Measurements from ENCODE around the gene PCBD1.
"Not testable (repeated sequence)": the region's sequence is repeated elsewhere in the genome, so short reads cannot be mapped to it uniquely, and the experiment has no call there.

Gene PCBD1

DNA sequence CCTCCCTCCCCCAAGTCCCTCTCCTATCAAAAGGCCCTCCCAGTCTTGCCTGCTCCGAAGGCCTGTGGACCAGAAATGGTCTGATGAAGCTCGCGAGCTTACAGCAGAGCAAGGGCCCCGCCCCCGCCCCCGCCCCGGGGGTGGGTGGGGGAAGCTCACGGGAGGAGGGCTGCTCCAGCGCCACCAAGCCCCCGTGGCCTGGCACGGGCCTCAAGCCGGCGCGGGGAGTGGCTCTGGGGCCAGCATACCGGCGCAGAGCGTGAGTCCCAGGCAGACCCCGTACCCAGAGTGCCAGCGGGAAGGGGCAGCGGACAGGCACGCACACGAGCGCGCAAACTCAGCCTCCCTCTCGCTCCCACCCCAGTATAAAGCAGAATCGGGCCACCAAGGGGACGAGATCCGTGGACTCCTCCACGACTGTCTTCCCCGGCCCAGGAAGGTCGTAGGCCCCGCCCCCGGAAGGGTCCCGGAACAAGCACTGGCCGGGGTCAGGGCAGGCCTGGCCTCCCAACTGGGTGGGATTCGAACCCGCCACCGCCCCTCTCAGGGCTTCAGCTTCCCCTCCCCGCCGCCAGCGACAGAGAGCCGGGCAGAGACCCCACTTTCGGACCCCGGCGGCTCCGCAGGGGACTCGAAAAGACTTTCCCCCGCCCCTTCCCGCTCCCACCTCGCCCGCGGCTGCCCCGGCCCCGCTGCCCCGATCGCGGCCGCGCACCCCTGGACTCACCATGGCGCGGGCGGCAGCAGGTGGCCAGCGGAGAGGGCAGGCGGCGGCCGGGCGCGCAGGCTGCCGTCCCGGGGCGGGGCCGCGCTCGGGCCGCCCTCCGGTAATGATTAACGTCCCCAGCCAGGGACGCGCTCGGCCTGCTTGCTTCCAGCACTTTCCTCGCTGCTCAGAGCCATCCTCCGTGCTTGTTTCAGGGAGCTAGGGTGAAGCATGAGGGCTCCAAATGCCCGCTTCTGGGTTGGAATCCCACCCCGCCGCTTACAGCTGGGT, at the start of gene PCBD1:
Gene PCBD1, minus strand, starts transcription at position 762 of the 997 bp plus-strand sequence. Its CDS starts 32 bp downstream, at position 730.
- DNase-seq (ENCODE audit: low spot score) = peak; percentile 86

DNA sequence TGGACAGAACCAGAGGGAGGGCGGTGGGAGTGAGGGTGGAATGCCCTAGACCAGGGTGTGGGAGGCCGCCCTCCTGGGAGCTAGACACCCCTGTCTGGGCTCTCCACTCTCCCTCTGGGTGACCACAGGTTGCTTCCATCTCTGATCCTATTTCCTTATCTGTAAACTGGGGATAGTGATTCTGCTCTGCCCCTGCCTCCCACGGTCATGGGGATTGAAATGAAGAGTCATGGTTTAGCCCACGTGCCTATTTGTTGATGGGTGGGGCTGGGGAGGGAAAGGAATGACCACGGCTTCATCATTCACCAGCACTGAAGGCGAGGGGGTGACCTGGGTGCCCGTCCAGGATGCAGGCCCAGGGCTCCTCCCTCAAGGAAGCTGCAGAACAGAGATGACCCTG, 49.3 kb upstream of the PCBD1 start:
- DNase-seq (ENCODE audit: low spot score) = no peak

DNA sequence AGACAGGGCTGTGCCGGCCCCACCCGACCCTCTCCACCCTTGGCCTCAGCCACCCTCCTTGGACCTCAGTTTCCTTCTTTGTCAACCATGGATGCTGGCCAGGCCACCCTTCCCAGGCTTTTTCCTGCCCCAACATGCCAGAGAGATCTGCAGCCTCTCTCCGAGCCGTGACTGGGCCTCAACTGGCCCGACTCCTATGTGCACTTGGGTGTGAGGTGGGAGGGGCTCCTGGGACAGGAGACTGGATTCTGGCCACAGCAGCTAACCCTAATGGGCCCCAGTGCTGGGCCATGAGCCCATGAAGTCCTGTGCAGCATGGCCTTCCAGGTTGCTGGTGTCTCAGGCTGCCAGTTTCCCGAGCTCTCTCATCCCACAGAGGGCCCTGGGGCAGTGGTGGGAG, 47.7 kb upstream of the PCBD1 start:
- no peak for DNase-seq (ENCODE audit: low spot score)

DNA sequence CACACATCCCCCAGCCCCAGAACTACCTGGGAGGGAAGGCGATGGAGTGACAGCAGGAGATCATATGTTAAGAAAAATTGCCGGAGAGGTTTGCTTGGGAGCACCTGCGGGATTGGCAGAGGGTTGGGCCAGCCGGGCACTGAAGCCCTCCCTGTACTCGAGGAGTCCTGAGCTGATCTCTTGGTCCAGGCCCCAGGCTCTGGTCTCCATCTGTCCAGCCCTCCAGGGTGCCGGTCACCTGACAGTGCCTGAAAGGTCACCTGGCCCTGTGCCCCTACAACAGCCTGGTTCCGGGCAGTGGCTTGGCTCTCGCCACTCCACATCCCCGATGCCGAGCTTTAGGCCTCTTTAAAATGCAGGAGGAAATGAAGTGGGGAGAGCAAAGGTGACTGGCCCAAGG, 47.3 kb upstream of the PCBD1 start:
- no peak for DNase-seq (ENCODE audit: low spot score)

DNA sequence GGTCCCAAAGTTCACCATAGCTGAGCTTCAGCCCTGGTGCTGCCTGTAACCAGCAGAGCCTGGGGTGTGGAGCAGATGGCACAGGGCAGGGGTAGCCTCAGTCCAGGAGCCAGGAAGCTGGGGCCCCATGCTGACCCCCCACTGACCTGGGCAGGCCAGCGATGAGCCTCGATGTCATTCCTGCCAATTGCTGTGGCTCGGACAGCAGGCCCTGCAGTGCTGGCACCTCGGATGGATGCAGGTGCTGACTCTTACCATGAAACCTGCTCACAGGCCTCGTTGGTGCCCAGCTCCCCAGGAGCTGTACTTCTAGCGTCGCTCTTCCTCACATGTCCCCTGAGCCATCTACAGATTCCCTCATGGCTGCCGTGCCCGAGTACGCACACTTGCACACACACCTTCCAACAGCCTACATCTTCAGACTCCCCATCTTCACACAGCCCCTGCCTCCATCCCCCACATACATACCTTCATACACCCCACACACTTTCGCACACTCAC, 46.8 kb upstream of the PCBD1 start:
- no peak for DNase-seq (ENCODE audit: low spot score)

DNA sequence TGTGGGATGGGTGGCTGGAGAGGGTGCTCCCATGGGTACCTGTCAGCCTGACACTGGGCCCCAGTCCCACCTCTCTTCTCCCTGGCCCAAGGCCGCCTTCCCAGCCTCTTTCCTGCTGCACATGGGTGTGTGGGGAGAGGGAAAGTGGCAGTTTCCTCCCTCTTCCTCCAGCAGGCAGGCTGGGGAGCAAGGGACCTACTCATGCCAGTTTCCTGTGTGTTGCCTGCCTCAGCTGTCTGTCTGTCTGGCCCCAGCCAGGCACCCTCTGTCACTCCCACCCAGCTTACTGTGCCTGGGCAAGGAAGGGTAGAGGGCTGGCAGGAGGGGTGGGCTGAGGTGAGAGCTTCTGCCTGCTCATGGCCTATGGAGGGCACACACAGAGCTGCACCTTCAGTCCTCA, 46.3 kb upstream of the PCBD1 start:
- DNase-seq (ENCODE audit: low spot score) = no peak

DNA sequence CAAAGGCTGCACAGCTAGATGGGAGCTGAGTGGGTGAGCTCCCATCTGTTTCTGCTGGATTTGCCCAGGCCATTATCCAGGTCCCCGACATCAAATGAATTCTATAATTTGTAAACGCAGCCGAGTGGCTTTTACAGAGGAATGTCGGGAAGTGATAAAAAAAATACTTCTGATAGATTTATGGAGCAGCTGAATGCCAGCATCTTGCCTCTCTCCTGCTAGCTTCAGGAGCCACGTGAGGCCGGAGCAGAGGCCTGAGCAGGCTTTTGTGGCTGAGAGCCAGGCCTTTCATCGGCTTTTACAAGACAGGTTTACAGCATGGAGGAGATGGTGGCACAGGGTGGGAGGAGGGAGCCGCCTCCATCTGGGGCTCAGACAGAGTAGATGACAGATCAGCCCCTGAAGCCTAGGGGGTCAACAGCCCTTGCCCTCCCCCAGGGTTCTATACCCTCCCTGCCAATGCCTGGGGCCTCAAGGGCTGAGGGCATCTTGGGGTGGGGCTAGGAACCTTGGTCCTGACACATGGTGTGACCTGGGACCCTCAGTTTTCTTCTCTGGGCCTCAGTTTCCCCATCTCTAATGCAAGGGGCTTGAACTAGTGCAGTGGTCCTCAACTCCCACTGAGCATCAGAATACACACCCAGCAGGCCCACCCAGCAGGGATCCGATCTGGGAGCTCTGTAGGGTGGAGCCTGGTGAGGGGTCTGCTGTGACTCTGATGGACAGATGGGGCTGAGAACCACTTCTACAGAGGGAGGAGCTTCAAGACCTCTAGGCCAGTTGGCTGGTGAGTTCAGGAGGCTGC, 44.2 kb upstream of the PCBD1 start:
- no peak for DNase-seq (ENCODE audit: low spot score)

DNA sequence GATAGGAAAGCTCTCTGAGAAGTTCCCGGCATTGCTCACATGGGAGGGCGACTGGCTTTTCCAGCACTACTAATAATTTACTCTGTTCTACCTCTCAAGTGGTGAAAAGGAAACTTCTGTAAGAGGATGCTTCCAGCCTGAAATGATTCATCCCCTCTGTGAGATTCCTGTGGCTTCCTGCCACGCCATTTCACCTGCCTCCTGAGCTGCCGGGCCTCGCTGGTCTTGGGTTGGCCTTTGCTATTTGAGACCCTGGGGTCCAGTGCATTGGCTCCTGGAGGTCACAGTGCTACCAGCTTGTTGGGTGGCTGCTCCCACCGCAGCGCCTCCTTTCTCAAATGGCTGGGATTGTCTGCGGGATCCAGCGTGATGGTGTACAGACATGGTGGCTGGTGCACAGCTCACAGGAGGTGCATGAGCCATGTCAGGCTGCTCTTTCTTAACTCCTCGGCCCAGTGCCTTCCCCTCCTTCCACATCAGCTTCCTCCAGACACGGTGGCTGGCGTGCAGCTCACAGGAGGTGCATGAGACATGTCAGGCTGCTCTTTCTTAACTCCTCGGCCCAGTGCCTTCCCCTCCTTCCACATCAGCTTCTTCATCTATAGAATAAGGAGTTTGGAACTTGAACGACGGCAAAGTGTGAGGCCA, 42.9 kb upstream of the PCBD1 start:
- DNase-seq (ENCODE audit: low spot score) = no peak

DNA sequence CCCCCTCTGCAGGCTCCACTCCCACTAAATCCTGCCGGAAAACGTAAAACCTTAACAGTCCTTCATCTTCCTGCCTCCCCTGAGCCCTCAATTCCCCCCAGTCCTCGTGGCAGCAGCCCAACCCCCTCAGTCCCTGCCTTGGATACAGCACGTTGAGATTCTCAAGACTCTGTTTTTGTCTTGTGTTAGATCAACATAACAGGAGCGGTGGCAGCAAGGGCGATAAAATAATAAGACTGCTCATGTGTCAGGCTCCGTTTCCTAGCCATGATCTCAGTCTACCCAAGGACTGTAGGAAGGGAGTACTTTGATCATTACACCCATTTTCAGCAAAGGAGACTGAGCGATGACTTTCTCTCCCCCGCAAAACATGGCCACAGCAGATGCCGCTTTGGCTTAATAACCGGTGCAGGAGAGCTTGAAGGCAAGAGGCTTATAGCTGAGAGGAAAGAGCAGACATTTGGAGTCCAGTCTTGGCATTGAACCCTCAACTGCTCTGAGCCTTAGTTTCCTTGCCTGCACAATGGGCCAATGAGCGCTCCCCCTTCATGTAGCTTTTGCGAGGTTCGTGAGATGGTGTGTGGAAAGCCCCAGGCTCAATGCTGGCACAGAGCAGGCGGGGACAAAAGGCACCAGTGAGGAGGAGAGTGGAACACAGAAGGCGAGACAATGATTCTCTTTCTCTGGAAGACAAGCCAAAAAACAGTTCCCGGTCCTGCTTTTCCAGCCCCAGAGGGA, 42.1 kb upstream of the PCBD1 start:
- DNase-seq (ENCODE audit: low spot score) = no peak

DNA sequence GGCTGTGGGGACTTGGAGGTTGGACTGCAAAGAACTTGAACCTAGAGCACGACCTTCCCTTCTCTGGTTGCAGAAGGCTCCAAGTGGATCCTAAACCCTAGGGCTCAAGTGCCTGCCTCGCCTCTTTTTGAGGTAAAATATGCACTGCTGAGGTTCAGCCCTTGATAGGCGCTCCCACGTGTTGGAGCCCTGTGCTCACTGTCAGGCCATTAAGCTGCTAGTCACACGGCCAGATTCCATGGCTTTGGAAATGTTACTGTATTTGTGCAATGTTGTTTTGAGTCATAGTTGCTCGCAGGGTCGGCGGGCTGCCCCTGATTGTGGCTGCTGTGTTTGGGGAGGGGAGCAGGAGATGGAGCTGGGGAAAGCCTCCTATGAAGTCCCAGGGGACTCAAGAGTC, 39.8 kb upstream of the PCBD1 start:
- no peak for DNase-seq (ENCODE audit: low spot score)

DNA sequence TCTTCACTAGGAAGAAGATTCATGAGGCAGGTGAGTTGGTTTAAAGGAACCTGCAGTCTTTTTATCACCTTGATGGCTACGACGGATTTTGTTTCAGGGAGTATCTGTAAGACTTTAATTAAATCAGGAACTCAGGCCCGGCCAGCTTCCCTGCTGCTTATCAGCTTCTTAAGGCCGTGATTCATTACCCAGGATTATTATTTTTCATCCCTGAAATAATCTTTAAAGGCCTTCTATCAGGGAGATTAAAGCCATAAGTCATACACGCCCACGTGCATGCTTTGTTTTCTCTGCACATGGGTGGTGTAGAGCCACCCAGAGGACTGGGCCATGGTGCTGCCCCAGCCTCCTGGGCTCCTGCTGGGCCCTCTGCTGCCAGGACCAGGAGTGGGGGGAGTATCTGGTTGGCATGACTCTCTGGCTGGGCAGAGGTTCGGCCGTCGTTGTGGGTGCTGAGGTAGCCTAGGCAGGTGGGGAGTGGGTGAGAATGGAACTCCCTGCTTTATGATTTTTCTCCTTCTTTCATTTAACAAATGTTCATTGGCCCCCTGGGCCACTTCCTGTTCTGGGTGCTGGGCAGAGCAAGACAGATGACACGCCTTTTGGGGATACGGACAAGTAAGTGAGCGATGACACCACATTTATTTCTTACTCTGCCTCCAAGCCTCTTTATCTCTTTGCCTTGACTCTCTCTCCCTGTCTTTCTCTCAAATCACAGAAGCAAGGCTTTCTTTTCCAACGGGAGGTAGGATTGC, 39.0 kb upstream of the PCBD1 start:
- no peak for DNase-seq (ENCODE audit: low spot score)

DNA sequence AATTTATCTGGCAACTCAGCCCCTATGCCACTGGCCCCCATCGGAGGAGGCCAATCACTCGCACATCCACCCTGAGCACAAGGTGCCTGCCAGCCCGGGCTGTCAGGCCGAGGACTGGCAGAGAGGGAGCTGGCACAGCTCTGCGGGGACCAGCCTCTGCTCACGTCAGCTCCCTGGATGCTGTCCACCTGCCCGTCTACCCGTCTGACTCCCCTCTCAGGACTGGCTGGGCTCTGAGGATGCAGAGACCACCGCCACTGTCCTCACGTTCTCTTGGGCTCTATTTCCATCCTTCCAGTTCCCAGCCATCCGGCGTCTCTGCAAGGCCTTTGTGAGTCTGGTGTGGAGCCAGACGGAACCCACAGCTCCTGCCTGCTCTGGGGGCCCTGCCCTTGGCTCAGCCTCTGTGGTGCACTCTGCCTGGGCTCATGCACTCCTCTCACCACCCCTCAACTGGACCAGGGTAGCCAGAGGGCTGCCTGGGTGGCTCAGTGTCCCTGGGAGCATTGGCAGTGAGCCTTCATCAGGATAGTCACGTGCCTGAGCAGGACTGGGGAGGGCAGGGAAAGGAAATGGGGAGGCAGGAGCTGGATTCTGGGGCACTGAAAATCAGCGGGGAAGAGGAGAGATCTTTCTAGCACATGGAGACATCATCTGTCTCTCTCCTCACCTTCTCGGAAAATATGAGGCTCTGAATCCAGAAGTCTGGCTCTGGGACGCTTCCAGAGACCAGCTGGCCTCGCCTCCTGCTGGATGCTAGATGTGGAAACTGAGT, 38.0 kb upstream of the PCBD1 start:
- no peak for DNase-seq (ENCODE audit: low spot score)

DNA sequence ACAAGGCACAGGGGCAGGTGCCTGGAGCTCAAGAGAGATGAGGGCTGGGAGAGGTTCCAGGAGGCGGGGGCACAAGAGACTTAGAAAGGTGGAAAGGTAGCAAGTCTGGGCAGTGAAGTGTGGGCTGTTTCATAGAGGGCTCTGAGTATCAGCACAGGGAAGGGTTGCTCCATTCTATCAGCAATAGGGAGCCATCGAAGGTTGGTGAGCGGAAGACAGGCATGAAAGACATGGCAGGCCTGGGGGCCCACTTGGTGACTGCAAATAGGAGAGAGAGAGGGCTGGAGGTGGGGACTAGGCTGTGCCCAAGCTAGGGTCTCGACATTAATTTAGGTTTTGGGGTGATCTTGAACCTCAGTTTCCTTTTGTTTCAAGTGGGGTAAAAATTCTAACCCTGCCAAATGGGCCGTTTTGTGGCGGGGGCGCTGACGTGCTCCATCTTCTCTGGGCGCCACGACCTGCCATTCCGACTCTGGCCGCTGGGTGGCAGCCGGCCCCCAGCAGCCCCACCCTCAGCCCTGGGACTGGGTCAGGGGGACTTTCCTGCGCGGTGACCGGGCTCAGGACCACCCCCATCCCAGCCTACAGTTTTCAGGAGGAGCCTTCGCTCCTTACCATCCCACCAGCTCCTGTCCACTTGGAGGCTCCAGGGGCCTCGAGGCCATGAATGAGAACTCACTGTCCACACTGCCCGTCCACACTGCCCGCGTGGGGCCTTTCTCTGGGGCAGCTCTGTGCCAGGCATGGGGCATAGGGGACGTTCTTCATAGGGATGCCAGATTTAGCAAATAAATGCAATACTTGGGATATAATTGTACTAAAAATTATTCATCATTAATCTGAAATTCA, 37.2 kb upstream of the PCBD1 start:
- DNase-seq (ENCODE audit: low spot score) = peak; percentile 78

DNA sequence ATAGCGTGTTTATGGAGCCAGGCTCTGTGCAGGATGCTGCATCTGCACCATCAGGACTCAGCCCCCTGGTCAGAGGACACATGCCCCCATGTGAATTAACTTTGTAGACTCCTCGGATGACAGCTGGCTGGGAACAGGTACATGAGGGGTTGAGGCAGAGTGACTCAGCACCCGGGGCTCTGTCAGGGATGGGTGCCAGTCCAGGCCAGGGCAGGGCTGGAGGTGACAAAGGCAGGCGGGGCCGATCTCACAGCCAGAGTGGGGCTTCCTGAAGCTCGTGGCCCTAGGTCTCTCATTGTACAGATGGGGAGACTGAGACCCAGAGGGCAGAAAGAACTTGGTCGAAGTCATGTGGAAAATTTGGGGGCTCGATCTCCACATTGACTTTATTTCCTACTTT, 35.3 kb upstream of the PCBD1 start:
- no peak for DNase-seq (ENCODE audit: low spot score)

DNA sequence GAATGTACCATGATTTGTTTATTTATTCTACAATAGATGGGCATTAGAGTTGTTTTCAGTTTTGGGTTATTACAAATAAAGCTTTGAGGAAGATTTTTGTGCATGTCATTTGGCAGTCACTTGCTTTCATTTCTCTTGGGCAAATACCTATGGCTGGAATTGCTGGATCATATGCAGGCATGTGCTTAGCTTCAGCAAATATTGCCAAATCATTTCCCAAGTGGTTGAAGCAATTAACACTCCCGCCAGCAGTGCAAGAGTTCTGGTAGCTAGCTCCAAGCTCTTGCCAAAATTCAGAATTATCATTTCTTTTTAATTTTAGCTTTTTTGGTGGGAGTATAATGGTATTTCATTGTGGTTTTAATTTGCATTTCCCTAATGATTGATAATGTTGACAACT, 32.9 kb upstream of the PCBD1 start:
- DNase-seq (ENCODE audit: low spot score) = no peak

DNA sequence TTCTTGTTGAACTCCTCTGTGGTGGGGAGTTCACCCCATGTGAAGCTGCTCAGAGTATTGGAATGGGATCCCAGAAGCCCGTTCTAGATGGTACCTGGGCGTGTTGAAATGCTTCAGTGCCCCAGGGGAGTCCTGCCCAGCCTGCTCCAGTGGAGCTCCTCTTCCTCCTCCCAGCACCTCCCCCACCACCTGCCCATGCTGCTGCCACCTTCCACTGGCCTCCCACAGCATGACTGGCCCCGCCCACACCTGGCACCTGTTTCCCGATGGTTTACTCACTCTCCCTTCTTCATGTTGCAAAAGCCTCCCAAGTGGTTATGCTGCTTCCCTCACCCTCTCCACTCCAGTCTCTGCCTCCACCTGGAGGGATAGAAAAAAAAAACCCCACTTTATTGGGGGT, 32.2 kb upstream of the PCBD1 start:
- DNase-seq (ENCODE audit: low spot score) = no peak

DNA sequence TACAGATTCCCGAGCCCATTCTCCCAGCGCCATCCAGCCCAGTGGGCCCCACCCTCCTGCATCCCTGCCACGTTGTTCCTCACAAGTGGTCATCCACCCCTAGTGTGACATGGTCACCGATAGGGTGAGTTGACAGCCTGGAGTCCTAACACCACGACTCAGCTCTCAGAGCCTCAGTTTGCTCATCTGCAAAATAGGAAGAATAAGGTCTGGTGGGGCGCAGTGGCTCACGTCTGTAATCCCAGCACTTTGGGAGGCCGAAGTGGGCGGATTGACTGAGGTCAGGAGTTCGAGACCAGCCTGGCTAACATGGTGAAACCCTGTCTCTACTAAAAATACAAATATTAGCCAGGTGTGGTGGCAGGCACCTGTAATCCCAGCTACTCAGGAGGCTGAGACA, 31.5 kb upstream of the PCBD1 start:
- DNase-seq (ENCODE audit: low spot score) = not testable (repeated sequence)

DNA sequence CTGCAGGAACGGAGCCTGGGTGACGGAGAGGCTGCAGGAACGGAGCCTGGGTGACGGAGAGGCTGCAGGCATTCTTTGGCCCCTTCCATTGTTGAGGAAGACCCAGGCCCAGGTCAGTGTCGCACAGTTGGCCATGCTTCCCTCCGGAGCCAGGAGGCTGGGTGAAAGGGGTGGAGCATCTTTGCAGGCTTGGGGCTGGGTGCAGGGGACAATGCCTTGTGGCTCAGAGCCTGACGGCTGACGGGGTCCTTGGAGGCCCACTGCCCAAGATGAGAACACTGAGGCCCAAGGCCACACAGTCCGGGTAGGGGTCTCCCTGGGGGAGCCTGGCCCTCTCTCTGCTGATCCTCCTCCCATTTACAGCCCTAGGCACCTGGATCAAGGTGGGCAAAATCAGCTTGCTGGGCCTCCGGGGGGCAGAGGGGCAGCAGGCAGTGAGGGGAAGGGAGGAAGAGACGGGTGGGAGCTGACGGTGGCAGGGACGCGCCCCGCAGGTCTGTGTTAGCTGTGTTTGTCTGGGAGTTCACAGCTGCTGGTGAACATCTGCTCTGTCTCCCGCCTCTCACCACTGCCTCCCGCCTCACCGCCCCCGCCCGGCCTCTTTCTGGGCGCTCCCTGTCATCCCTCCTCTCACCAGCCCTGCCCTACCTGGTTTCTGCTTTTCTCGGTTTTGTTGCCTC, 30.6 kb upstream of the PCBD1 start:
- no peak for DNase-seq (ENCODE audit: low spot score)

DNA sequence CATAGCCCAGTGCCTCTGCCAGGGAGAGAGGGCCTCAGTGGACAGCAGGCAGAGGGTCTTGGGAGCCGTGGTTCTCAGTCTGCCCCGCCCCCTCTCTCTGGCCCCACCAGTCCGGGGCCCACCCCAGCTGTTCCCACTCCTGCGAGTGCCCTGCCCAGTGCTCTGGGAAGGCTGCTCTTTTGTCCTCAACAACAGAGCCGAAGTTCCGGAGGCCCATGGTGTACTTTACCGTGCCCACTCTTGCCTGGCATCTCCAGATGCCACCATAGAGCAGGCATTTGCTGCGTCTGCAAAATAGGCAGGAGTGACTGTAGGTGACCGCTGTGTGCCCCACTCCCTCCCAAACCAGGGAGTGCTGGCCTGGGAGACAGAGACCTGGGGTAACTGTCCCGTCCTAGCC, 29.3 kb upstream of the PCBD1 start:
- DNase-seq (ENCODE audit: low spot score) = no peak
